Putamen (tissue), 1 donor: ENCODE data around the gene RMC1.
A peak's percentile ranks its signal among the peaks of the same experiment; 100 is the strongest.
"Not testable (repeated sequence)": the region's sequence is repeated elsewhere in the genome, so short reads cannot be mapped to it uniquely, and the experiment has no call there.

Experiments used
- DNase-seq: peaks from one replicate; pipeline ENCODE4 v3.0.0-alpha.2; 2016; ENCODE audit warnings: low spot score

Gene RMC1

GRCh38 chr18:23532848-23533247 is 29.5 kb downstream of the RMC1 start:
- no peak for DNase-seq

DNA sequence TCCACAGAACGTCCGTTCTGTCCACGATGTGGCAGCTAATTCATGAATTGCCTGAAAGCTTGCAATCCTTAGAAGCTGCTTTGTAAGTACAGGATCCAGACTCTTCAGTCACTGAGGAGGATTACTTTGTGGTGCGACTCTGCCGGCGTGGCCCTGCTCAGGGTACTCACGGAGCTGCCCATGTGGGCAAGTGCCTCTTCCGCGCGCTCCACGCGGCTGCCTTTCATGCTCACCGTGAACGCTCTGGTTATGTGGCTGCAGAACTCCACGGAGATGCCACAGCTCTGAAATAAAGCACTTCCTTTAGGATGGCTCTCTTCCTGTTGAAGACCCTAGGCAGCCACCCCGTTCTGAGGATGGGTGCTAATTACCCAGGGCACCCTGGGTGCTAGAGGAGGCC is 31.0 kb downstream of the RMC1 start:
- no peak for DNase-seq

DNA sequence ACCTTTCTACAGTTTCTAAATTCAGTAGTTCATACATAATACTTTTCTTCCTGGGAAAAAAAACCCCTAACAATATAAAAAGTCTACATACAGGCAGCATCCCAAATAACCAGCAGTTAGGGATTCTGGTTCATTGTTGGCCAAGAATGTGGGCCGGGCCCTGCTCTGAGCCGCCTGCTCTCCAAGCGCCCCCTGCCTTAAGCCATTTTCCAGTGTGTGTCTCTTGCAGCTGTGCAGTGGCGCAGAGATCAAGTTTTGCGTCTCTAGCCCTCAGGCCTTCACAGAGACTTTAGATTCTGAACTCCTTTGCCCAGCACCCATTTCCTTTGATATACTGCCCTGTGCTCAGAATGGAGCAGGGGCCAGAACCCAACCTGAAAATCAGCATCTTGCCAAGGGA is 32.9 kb downstream of the RMC1 start:
- no peak for DNase-seq

GRCh38 chr18:23537274-23537673 is 34.0 kb downstream of the RMC1 start:
- no peak for DNase-seq

DNA sequence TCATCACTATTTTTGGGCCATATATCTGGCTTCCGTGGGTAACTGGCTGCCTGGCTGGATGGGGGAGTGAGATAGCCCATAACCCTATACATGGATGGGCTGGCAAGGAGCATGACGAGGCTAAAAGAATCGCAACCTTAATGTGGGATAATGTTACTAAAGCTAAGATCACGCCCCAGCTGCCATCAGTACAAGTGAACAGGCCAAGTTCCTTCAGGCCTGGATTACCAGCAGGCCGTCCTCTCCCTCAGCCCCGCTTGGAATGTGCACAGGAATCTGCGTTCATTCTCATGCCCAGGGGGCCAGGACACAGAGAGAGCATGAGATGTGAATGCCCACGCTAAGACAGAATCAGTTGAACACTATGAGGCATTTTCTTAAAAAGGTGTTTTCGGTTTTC is 34.7 kb downstream of the RMC1 start:
- no peak for DNase-seq

DNA sequence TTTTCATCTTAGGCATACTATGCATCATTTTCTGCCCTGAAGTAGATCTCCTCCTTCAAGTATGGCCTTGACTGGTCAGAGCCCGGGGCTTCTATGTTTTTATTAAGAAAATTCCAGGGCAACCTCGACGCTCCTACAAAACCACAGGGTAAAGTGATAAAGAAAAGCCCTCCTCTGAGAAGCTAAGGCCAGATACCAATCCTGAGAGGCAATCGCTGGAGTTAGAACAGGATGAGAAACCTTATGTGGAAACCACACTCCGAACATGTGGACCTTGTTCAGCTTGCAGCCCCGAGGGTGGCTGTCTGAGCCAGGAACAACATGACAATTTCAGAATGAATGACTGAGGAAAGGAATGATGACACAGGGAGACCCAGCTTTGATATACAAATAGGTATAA is 35.6 kb downstream of the RMC1 start:
- no peak for DNase-seq

DNA sequence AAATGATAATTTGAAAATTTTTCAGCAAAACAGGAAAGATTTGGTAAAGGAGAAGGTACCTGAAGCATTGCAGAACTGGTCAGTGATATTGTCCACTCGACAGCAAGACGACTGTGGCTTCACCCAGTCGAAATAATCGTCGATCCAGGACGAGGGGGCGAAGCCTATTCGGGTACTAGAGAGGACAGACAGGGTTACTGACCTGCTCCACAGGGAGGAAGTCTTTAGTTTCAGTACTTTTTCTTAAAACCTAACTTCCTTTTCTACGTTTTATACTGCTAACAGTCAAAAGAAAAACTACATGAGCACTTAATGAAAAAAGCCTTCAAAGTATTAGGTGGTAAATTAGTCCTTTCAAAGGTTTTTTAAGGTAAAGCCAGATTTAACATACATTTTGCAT is 36.0 kb downstream of the RMC1 start:
- no peak for DNase-seq

DNA sequence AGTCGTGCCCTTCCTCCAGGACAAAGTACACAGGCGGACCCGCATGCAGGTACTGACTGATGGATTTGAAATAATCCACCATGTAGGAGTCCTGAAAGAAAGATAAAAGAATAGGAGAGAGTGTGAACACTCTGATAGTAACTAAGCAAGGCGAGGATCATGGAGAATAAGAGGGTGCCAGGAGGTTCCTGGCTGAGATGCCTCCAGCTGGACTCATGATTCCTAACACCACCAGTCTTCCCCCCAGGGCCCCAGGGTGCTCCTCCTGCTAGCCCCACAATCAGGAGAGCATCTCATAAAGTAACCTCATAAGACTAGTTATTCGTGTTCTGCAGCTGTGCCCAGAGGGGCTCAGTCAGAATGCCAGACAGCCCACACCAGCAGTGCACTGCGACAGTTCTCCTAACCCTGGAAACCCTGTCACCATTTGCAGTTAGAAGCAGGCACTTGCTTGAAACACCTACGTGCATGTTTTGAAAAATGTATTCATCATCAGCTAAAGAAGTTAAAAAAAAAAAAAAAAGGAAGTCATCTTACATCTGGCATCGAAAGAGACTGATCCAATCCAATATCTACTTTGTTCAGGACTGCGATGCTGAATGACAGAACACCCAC is 36.7 kb downstream of the RMC1 start:
- no peak for DNase-seq

DNA sequence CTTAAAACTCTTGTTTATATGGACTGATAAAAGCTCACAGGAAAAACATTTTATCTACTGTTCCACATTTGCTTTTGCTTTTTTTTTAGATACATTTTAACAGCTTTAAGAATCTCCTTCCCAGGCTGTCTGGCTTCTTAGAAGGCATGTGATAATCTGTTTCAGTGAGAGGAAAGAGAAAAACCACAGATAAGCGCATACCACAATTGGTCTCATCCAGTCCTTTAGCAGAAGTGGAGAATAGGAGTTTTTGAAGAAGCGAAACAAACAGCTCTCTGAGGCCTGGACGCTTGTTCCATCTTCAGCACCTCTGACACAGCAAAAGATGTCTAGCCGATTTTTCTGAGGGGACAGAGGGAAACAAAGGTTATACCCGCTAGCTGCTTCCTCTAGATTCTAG is 37.6 kb downstream of the RMC1 start:
- peak; percentile 39 for DNase-seq

DNA sequence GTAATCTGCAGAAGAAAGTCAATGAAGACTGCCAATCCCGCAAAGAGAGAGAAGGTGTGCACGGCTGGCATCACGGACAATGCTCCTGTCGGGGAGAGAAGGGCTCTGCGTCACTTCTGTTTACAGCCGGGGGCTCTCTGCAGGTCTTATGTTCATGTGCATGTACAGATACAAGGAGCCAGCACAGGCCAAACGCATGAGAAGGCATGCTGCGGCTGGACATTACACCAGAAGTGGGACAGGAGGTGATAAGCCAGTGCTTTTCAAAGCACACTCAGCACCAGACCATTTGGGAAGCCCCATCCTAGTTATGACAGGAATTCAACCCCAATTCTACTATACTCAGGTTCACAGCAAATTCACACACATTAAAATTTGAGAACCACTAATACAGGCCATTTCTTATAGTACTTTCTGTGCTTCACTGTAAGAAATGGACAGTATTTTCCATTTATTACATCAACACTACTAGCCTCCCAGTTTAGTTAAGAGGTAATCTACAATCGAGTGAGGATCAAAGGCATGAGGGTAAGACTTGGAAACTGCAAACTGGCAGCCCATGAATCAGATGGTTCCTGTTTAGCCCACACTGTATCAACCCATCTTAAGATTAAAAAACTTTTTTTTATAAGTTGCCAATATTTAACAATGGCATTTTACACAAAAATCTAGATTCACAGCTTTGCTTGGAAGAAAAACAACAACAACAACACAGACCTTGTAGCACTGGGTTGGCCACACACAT is 38.2 kb downstream of the RMC1 start:
- no peak for DNase-seq

DNA sequence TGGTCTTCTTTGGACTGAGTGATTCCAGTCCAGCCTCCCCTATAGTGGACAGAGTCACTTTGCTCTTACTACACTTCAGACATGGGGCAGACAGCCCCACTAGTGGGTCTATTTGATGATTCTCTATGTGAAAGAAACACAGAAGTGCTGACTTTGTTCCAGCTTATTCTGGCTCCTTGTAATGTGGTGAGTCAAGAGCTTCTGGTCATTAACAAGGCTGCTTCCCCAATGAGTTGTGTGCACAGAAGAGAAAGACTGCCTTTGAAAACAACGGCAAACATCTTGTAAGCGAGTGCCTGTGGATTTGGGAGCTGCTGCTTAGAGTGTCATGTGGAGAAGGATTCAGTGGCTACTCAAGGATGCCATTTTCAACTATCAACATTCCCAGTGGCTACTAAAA is 39.1 kb downstream of the RMC1 start:
- no peak for DNase-seq

GRCh38 chr18:23545247-23545789 is 42.0 kb downstream of the RMC1 start:
- no peak for DNase-seq

DNA sequence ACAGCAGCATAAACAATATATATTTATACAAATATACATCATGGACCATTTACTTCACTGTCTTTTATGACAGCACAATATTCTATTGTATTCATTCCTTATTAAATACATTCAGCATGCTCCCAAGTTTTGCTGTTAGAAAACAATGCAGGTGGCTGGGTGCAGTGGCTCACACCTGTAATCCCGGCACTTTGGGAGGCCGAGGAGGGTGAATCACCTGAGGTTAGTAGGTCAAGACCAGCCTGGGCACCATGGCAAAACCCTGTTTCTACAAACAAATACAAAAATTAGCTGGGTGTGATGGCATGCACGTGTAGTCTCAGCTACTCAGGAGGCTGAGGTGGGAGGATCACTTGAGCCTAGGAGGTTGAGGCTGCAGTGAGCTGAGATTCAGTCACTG is 44.0 kb downstream of the RMC1 start:
- DNase-seq: no peak

DNA sequence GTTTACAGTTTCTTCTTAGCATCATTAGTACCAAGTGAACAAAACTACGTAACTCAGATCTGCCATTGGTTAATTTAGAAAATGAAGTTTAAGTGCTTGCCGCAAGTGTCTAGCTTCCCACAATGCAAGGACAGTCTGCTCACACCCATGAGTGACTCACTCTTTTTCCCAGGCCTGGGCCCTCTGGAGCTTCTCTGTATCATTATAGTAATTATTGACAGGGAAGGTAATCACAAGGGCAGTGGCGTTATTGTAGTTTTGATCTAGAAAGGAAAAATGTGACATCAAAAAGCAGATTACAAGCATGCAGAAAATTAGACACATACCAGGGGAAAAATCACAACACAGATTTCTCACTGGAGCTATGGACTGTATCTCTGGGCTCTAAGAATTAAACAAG is 44.5 kb downstream of the RMC1 start:
- DNase-seq: no peak

GRCh38 chr18:23548275-23548674 is 45.0 kb downstream of the RMC1 start:
- DNase-seq: no peak

- no peak for DNase-seq
These were observed 45.4 kb downstream of the RMC1 start for GRCh38 chr18:23548719-23549118.

- DNase-seq: no peak
These were observed 47.6 kb downstream of the RMC1 start for GRCh38 chr18:23550898-23551297.

DNA sequence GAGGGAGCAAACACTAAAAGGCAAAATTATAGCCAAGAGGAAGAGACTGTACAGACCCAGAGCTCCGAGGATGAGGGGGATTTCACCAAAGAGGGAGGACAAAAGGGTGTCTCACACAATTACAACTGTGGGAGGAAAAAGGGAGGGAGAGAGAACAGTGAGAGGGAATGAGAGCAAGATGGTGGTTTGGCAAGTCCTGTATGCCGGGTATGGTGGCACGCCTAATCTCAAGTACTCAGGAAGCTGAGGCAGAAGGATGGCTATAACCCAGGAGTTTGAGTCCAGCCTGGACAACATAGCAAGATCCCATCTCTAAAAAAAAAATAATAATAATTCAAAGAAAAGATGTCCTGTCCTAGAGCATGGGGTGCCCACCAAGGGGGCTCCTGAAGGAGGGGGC is 48.7 kb downstream of the RMC1 start:
- no peak for DNase-seq

DNA sequence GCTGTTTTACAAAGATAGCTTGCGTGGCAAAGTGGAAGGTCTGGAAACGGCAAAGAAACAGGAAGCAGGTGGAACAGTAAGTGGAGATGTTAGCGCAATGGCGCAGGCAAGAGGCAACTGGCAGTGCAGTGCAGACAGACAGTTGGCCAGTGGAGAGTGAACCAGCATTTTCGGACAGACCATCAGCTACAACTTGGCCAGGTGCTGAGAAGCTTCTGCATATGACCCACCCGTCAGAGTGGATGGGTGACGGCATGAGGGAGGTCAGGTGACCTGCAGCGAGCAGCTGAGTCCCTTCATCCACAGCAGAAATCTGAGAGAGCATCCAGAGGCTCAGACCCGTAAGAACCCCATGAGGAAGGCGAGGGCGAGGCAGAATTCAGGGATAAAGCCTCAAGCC is 49.2 kb downstream of the RMC1 start:
- DNase-seq: no peak

DNA sequence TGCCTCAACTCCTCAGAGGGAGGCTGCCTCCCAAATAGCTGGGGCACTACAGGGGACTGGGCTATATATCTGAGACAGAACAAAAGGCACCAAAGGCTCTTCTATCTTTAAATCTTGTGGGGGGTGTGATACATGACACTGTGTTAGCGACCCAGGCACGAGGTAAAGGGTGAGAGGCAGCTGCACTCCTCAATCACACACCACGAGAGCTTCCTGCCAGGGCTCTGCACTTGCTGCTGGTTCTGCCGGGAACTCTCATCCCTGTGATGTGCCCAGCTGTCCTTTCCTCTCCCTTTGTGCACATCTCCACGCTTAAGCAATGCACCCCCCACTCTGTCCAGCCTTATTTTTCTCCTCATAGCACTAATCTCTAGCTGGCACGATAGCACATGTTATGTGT is 50.6 kb downstream of the RMC1 start:
- no peak for DNase-seq

- DNase-seq: no peak
These were observed 53.0 kb downstream of the RMC1 start for GRCh38 chr18:23556145-23556780.

GRCh38 chr18:23557511-23557910 is 54.2 kb downstream of the RMC1 start:
- DNase-seq: not testable (repeated sequence)

- DNase-seq: peak; percentile 75
These were observed 56.9 kb downstream of the RMC1 start for GRCh38 chr18:23560186-23560585.
